Cardiac fibroblast (primary cell): Measurements from ENCODE around the gene C19orf67.

Experiments used
- DNase-seq, 2 donors: peaks; one replicate each; pipeline versions ENCODE4 v3.0.0 to v3.0.0-alpha.2; 2010; ENCODE audit warnings: low read depth in 2 of 2
- H3K4me3 ChIP-seq, 2 donors: replicated peaks in 1 of 2; 1 replicate in 1 of 2; 2 replicates in 1 of 2; pipeline ENCODE4 v1.5.1; 2011; ENCODE audit warnings: low read depth in 2 of 2, low read length in 2 of 2, mild to moderate bottlenecking in 2 of 2, moderate library complexity in 1 of 2
- CTCF ChIP-seq: IDR thresholded peaks from one replicate; pipeline ENCODE4 v1.5.1; 2011; ENCODE audit warnings: low read depth, mild to moderate bottlenecking, low read length, inconsistent platforms

The C19orf67 gene

GRCh38 chr19:14073925-14074838 is 11.4 kb downstream of the C19orf67 start:
- no peak for DNase-seq
- H3K4me3 ChIP-seq: peak overlapping the region; percentile 62 to 67
- no peak for TF ChIP-seq CTCF

- peak; percentile 78 to 79 for DNase-seq
- TF ChIP-seq CTCF: peak; percentile 1
- peak overlapping the region; percentile 62 to 67 for H3K4me3 ChIP-seq
Measured at GRCh38 chr19:14073261-14073924, 12.2 kb downstream of the C19orf67 start.

GRCh38 chr19:14072535-14073260 is 12.9 kb downstream of the C19orf67 start, which contains the start of gene MISP3:
Gene MISP3 (plus strand): TSS chr19:14072786. CDS start chr19:14073310, 524 bp downstream.
- TF ChIP-seq CTCF: no peak
- peak; percentile 26 to 41 for DNase-seq
- H3K4me3 ChIP-seq: peak within 1 kb of the TSS; percentile 62 to 67

GRCh38 chr19:14070268-14071050 is 15.1 kb downstream of the C19orf67 start:
- no peak overlapping the region for H3K4me3 ChIP-seq
- DNase-seq: no peak
- TF ChIP-seq CTCF: no peak

- no peak for DNase-seq
Measured at GRCh38 chr19:14066134-14066533, 19.4 kb downstream of the C19orf67 start.

More at GRCh38 chr19:14066134-14066533, 19.4 kb downstream of the C19orf67 start:
- H3K4me3 ChIP-seq: no peak overlapping the region
- no peak for TF ChIP-seq CTCF
